GM18873 (cell line): Measurements from ENCODE around the gene KLHL25.
"Not testable (repeated sequence)": the region's sequence is repeated elsewhere in the genome, so short reads cannot be mapped to it uniquely, and the experiment has no call there.

Source experiments
- ATAC-seq: cut with Tn5 transposase; IDR thresholded peaks from one replicate; pipeline ENCODE4 v1.9.1; 2021; ENCODE audit warnings: mild to moderate bottlenecking, moderate library complexity, moderate number of reproducible peaks; ENCODE audit not compliant: unreplicated experiment, low FRiP score

Gene KLHL25

GRCh38 chr15:85805420-85805819 is 10.7 kb upstream of the KLHL25 start:
- ATAC-seq, result no peak

- ATAC-seq, result no peak
These were observed 9.9 kb upstream of the KLHL25 start for GRCh38 chr15:85804481-85805170.

- not testable (repeated sequence) for ATAC-seq
These were observed 7.9 kb upstream of the KLHL25 start for GRCh38 chr15:85802617-85803016.

GRCh38 chr15:85800478-85801123 is 5.9 kb upstream of the KLHL25 start:
- no peak for ATAC-seq

- not testable (repeated sequence) for ATAC-seq
These were observed 1.6 kb upstream of the KLHL25 start for GRCh38 chr15:85796371-85796770.

- ATAC-seq, result no peak
These were observed 896 bp upstream of the KLHL25 start for GRCh38 chr15:85795337-85796305.

GRCh38 chr15:85793641-85794597 is 806 bp downstream of the KLHL25 start:
- ATAC-seq, result peak; percentile 29

GRCh38 chr15:85792912-85793590 is 1.7 kb downstream of the KLHL25 start:
- ATAC-seq, result no peak

GRCh38 chr15:85792102-85792731 is 2.5 kb downstream of the KLHL25 start:
- no peak for ATAC-seq

GRCh38 chr15:85789496-85789875 is 5.2 kb downstream of the KLHL25 start:
- ATAC-seq, result no peak

GRCh38 chr15:85788771-85789495 is 5.8 kb downstream of the KLHL25 start:
- no peak for ATAC-seq

GRCh38 chr15:85786781-85787114 is 8.0 kb downstream of the KLHL25 start:
- ATAC-seq, result no peak

GRCh38 chr15:85785887-85786780 is 8.6 kb downstream of the KLHL25 start:
- no peak for ATAC-seq

- ATAC-seq, result no peak
These were observed 12.7 kb downstream of the KLHL25 start for GRCh38 chr15:85782064-85782463.

GRCh38 chr15:85781099-85781498 is 13.6 kb downstream of the KLHL25 start:
- no peak for ATAC-seq

GRCh38 chr15:85780225-85780985 is 14.3 kb downstream of the KLHL25 start:
- ATAC-seq, result no peak

GRCh38 chr15:85779249-85779648 is 15.5 kb downstream of the KLHL25 start:
- ATAC-seq, result no peak
